NCI-H524 treated with DMSO at 0.1 percent for 48 hours (cell line): Measurements from ENCODE around the gene VPS8.

Experiments used
- DNase-seq: peaks from one replicate; lab custom pipeline; 2025; lab: John Stamatoyannopoulos, UW

VPS8 gene

DNA sequence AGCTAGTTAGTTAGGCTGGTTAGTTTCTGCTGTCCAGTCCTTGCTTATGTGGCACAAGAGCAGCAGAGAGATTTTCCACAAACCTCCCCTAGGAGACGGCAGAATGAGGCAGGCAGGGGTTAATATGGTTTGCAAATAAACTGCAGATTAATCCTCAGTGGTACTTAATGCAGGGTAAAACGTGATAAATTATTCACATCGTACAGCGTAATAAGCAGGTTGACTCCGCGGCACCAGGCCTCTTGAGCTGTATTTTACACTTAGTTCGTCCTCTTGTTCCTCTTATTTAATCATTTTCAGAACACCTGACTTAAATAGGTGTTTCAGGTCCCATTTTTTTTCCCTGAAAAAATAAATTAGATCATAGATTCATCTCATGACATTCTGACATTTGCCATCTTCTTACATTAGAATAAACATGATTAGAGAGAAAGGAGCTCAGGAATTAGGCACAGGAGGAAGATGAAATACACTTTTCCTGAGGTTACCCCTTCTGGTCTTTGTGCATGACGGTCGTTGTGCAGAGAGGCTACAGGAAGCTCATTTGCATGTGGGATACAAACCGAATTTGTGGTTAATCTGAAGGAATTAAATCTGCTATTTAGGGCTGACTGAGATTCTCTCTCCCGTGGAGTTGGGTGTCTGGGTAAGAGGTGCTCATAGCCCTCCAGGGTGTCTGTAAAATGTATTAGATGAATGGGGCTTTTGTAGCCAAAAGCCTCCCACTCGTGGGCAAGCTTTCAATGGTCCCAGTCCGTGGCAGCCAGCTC lies 27.1 kb upstream of the VPS8 start:
- no peak for DNase-seq

DNA sequence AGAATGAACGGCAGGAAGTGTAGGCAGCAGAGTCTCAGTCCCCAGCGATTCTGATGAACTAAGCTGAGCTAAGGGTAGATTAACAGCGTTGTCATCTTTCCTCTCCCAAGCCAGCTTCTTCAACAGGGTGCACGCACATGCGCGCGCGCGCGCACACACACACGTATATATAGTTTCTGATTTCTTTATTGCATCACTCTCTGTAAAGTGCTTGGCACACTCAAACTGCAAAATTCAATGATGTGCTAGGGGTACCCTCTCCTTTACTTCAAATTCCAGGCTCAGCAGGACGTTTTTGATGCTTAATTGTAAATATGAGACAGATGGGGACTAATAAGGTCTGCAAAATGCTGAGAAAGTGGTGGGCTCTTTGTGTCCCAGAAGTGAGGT lies 26.1 kb upstream of the VPS8 start:
- no peak for DNase-seq

DNA sequence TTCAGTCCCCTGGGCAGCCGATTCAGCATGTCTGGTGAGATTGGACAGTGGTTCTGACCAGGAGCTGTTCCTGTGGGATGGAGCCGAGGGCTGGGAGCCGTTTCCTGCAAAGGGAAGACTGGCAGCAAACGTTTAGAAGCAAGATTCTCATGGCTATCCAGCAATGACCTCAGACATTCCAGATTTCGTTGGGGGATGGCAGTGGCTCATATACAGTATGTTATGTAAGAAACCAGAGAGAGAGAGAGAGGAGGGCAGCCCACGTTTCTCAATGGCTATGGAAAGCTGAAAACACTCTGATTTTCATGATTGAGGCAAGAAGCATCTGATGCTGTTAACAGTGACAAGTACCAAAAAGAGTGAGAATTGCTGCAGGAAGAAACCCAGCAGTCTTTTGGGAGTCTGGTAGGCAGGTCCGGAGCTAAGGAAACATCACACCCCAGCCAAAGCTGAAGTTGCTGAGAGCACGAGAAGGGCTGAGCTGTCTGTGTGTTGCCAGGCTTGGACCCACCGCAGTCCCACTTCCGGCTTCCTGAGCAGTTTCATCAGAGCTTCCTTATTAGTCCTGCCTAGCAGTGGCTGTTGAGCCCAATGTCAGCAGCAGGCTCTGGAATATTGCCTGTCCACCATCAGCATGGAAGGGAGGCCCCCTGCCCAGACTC lies 25.6 kb upstream of the VPS8 start:
- DNase-seq: no peak

DNA sequence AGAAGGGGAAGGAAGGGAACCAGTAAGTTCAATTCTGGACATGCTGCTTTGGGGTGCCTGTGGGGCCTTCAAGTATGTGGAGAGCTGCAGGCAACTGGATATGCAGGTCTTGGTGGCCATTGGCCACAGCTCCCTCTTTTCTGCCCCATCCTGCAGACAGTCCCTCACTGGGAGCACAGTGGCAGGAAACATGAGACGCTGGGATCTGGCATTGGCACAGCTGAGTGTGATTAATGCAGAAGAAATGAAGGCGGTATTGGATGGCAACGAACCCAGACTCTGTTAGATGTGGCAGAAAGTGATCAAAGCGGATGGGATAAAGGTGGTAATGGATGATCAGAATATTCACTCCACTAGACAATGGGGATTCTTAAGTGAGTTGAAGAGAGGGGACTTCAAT lies 23.2 kb upstream of the VPS8 start:
- no peak for DNase-seq

DNA sequence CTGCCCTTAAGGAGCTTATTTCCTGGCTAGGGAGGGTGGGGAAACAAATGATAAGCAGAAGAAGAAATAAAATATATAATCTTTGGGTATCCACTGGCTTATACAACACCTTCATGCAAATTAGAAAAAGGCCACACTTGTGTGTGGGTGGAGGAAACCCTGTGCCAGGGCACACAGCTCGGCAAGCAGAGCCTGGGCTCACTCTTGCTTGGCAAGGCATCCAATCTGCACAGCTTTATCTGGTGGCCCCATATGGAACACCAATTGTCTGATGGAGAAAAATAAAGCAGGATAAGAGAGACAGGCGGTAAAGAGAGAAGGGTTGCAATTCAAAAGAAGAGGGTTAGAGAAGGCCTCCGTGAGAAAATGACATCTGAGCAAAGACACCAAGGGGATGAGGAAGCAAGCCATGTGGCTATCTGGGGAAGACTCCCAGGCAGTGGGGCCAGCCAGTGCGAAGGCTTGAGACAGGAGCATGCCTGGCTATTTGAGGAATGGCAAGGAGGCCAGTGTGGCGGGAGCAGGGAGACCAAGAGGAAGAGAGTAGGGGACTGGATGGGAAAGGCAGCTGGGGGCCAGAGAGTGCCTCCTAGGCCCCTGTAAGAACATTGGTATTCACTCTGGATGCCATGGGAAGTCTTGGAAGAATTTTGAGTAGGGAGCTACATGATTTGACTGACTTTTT lies 22.5 kb upstream of the VPS8 start:
- no peak for DNase-seq

DNA sequence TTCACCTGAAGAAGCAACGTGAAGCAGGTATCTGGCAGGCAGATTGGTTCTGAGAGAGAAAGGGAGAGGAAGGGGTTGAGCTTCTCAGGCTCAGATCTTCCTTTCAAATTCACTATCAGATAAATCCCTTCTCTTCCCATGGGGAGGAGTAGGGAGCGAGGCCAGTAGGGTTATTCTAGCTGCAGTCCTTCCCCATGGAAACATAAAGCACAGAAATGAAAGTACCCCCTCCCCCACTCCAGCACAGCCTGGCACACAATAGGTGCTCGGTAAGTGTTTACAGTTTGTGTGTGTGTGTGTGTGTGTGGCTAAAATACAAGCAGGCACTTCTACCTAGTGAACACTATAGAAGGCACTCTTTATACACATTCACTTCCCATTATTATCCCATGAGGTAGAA lies 20.8 kb upstream of the VPS8 start:
- DNase-seq: no peak

DNA sequence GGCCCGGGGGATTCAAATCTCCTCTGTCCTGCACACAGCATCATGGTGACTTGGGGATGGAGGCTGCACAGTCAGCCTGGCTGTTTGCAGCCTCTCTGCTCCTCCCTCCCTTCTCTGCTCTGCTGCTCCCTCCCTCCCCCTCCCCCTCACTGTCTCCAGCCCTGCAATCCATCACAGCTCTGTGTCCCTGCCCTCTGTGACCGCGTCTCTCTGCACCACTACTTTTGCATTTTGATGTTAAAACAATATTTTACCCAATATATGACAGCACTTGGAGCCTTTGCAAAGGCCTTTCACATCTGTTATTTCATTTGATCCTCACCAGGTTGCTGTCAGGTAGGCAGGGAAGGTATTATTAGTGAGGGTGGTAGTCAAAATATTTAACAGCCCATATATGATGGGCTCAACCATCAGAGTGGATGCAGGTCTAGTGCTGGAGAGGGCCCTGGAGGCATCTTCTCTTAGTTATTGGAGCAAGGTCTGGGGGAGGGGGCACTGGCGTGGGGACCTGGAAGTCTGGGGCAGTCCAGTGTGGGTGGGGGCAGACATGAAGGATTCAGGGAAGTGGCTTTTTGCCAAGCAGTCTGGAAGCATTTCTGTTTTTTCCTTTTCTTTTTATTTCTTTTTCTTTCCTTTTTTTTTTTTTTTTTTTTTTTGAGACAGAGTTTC lies 16.3 kb upstream of the VPS8 start:
- no peak for DNase-seq

DNA sequence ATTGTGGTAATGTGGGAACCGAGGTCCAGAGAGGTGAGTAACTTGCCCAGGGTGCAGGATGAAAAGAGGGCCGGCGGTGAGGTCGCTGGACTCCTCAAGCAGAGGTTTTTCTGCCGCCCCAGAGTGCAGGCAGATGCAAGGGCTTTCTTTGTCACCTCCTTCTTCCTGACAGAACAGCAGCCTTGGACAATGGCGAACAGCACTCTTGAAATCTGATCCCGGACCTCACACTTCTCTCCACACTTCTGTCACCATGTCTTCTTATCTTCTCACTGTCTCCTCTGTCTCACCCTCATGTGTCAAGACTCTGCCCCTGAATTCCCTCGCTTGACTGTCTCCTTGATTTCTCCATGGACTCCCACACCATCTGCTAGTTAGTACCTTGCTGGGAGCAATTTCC lies 15.4 kb upstream of the VPS8 start:
- no peak for DNase-seq

DNA sequence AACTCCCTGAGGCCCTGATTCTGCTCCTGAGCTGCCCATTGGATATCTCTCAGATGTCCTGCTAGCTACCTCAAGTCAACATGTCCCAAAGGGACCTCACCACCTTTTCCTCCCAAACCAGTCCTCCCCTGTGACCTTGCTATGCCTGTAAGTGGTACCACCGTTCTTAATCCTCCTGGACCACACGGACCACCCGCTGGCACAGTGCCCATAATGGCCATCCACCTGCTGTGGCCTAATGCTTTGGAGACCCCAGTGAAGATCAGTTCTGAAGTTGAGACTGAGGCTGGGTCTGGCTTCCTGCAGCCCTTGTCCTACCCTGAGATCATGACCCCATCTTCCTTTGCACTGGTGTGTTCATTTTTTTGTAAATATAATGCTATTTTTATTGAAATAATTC lies 15.0 kb upstream of the VPS8 start:
- DNase-seq: no peak

DNA sequence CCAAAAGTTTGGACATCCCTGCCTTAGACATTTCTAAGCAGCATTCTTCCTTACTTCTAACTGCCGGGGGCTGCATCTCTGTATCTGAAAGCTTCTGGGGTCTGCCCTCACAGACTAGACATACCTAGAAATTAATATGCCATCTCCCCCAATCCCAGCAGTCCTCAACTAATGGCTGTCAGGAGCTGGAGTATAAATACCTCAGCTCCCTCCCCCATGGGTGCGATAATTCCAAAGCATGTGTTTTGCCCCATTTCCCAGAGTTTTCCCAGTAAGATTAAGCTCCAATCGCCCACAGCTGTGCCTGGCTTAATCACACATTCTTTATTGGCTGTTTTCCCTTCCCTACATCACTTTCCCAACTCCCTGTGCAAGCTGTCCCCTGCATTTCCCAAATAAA lies 13.8 kb upstream of the VPS8 start:
- DNase-seq: no peak

DNA sequence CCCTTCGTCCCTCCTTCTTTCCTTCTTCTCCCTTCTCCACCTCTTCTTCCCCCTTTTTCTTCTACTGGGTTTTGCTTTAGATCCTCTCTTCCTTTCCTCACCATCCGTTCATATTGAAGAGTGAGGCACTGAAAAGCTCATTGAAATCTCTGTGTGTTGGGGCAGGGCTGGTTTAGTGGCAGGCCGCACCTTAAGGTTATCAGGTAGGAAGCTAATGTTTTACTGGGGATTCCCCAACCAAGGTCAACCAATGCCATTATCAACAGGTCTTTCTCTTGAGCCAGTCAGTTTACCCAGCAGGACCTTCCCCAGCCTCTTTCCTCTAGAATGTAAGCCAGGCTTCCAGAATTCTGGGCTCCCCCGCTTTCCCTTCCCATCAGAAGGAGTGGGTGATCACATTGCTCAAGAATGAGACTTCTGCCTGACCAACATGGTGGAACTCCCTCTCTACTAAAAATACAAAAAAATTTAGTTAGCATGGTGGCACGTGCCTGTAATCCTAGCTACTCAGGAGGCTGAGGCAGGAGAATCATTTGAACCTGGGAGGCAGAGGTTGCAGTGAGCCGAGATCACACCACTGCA lies 11.5 kb upstream of the VPS8 start:
- DNase-seq: no peak

DNA sequence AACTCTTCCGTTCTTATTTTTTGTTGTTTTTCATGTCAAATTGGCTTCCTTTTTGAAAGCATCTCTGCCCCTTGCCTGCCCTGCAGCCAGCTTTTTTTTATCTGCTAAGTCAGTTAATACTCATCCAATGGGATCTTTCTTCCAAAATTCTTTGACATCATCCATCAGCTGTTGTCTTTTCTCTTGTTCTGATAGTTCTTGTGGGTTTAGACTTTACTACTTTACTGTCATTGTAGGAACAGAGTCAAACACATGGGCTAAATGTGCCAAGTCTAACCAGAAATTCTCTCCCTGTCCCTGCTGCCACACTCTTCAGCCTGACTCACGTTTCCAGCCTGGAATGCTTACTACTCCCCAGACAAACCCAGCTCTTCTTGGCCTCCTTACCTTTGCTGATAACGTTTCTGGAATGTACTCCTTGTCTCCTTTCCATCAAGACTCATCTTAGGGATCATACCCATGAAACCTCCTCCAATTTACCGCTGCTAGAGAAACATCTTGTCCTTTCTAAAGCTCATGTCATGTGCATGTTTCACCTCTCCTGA lies 10.7 kb upstream of the VPS8 start:
- no peak for DNase-seq

DNA sequence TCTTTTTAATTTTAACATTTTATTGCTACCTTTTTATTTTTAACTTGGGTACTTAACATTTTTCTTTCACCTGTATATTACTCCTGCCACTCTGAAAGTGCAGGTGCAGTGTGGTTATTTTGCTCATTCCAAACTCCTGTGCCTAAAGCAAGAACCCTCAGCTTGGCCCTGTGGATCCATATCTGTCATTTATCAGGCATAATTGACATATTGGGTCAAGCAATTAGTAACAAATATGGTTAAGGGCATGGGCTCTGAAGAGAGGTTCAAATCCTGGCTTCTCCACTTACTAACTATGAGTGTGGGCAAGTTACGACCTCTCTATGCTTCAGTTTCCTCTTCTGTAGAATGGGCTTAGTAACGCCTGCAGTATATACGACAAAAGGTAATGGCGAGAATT lies 9.8 kb upstream of the VPS8 start:
- DNase-seq: no peak

DNA sequence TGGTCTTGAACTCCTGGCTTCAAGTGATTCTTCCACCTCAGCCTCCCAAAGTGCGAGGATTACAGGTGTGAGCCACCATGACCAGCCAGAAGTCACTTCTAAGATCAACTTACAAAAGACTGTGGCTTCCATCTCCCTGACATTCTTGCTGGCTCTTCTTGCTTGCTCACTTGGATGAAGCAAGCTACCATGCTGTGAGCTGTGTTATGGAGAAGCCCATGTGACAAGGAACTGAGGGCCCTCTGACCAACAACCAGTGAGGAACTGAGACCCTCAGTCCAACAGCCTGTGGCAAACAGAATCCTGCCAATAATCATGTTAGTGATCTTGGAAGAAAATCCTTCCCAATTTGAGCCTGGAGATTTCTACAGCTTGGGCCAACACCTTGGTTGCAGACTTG lies 7.2 kb upstream of the VPS8 start:
- no peak for DNase-seq

DNA sequence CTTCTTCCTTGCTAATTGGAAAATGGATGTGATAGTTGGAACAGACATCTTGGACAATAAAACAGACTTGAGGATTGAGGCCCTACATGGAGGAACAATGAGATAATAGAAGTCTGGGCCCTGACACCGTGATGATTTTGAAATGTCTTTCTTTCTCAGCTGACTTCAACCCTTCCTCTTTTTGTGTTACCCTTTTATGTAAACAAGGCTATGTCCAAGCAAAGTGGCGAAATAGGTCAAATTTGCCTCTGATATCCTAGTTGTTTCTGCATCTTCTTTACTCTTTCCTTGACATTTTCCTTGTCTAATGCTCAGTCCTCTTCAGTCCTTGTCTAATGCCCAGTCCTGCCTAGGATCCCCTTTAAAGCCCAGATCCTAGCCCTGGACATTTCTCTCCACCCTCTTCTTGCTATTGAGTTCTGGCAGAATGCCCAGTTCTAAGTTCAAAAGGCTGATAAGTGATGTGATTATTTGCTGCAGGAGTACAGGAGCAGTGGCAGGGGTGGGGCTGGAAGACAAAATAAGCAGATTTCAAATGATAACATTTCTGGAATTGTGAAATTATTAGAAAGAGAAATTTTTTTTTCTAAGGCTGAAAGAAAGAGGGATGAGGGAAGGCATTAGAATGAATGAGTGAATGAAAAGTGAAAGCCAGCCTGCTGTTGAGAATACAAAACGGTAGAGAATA lies 6.5 kb upstream of the VPS8 start:
- no peak for DNase-seq

DNA sequence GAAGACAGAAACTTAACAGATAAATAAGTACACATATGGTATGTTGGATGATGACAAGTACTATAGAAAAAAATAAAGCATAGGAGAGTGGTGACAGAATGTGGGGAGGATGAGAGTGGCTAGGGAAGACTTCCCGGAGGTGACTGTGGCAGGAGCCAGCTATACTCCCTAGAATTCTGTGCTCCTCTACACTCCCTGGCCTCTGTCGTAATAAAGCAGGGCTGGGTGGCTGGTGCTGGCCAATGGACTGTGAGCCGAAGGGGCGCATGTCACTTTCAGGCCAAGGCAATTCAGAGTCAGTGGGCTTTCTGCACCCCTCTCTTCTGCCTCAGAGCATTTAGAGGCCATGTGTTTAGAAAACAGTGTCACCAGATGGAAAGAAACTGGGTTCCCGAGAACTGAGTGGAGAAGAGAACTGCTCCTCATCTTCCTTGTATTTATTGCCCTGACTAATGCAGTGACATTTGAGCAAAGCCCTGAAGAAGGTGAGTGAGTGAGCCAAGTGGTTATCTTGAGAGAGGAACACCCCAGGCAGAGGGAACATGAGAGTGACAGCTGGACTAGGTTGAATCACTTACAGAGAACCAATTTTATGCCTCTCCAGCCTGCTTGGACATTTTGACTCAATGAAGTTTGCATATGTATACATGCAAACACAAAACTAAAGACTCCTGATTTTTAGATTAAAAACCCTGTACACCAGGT lies 5.2 kb upstream of the VPS8 start:
- DNase-seq: no peak

DNA sequence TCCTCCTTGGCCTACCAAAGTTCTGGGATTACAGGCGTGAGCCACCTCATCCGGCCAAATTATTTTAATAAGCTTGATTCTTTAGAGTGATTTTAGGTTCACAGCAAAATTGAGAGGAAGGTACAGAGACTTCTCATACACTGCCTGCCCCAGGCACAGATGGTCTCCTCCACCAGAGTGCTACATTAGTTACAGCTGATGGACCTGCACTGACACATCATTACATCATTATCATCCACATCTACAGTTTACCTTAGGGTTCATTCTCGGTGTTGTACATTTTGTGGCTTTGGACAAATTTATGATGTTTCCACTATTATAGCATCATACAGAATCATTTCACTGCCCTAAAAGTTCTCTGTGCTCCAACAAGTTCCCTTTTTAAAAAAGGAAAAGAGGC lies 4.4 kb upstream of the VPS8 start:
- DNase-seq: no peak

DNA sequence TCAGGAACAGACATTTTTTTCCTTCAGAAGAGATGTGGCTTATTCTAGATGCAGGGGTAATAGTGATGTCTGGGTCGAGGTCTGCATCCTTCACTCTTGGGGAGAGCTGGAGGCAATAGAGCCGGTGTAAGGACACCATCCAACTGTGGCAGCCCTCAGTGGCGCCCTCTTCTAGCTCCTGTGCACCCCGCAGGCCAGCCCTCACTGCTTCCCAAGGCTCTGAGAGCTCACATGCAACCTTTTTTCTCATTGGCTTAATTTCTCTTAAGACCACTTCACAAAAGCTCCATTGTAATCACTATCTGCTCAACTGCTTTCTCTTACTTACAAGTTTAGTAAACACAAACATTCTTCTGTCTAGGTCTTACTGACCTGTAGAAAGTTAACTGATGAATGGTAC lies 3.9 kb upstream of the VPS8 start:
- DNase-seq: no peak

DNA sequence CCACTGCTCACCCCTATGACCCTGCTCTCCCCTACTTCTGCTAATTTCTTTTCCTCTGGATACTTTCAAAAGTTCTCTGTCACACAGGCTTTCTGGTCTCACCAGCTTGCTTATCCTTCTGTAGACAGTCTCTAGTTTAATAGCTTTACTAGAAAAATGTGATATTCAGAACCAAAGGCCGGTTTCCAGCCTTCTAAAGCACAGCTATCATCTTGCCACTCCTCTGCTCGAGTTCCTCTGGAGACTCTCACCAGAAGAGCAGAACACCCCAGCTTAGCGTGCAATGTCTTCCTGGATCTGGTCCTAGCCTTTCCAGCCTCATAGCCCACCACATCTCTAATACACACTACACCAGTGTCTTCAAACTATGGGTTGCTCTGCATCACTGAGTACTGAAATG lies 1.8 kb upstream of the VPS8 start:
- DNase-seq: no peak

DNA sequence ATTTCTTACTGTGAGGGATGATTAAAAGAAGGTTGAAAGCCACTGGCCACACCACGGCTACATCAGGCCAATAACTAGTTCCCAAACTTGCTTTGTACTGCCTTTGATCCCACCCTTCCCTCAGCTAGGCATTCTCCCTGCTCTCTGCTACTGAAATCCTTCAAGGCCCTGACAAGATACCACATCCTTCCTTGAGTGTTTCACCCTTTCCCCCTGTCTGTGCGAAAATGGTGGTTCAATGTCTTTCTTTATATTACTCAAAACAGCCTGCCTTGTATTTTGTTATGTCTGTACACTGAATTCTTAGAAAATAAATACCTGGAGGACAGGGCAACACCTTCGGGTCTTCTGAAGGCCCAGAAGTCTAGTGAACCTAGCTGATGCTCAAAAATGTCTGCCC lies 932 bp upstream of the VPS8 start:
- DNase-seq: no peak

DNA sequence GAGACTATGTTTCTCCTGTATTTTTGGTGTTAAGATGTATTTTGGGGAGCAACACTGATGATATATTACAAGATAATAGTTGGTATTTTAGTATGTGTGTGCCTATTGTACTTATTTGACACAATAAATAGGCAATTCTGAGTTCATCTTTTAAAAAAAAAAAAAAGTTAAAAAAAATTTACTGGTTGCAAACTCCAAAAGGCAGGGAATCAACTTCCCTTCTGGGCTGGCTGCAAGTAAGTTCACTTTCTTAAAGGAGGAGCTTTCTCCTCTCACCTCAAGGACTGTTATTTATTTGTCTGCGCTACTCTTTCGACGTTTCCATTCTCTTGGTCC lies 335 bp upstream of the VPS8 start:
- DNase-seq: no peak
